ENCODE data around the gene LGR6. TPM values are rescaled to one million over a fixed set of nuclear protein-coding genes. Genes with fewer than 3 reads are reported as not detected.

Gene LGR6
- polyA plus RNA-seq, 1 donor from 2014 or later = not detected

DNA sequence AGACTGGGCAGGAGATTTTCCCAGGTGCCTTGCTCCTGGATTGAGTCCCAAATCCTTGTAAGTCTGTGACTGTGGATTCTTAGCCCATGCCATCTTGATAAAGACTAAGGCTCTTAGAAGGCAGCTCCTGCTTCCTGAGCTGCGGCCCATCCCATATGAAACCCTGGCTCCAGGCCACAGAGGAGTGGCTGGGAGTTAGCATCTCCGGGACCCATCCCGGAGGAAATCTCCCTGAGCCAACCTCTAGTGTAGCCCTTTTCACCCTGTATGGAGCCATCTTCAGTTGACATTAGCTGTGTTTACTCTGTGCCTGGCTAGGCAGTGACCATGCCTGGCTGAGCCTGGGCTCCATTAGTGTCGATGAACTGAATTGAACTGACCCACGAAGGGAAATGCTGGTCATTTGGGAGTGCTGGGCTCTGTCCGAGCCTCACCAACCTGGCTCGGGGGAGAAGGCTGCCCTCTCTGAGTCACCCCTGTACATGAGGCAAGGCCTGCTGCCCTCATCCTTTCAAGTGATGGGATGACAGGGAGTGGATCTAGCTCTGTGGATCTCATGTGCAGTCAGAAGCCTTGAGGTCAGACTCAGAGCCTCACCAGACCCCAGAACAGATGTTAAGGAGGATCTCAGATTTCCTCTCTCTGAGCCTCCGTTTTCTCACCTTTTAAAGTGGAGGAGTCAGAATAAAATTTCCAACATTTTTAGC, 37.5 kb downstream of the LGR6 start:
- Histone ChIP-seq H3K27ac (ENCODE audit: low read length) (no peak overlapping the region), H3K9me3 (ENCODE audit: low read length) (no peaks in the 10 kb centered on the region), H3K79me2 (replicated peaks; ENCODE audit: insufficient read depth, low read length) (no peaks in the 10 kb centered on the region), H3K36me3 (ENCODE audit: insufficient read depth, low read length) (no peaks in the 10 kb centered on the region), H3F3A (ENCODE audit: insufficient read depth, low read length, poor library complexity, severe bottlenecking) (no peaks in the 10 kb centered on the region), H2AFZ (ENCODE audit: low read depth, low read length) (no peak overlapping the region), H4K20me1 (ENCODE audit: insufficient read depth) (no peaks in the 10 kb centered on the region), H3K9ac (ENCODE audit: low read length) (no peak overlapping the region), H3K4me2 (ENCODE audit: low read length) (no peak overlapping the region), H3K9me2 (ENCODE audit: insufficient read depth, low read length) (no peaks in the 10 kb centered on the region), H3K27me3 (ENCODE audit: insufficient read depth, low read depth, low read length) (no peaks in the 10 kb centered on the region), H3K4me3 (ENCODE audit: low read length) (no peak overlapping the region)
- TF ChIP-seq, protein P1, sequence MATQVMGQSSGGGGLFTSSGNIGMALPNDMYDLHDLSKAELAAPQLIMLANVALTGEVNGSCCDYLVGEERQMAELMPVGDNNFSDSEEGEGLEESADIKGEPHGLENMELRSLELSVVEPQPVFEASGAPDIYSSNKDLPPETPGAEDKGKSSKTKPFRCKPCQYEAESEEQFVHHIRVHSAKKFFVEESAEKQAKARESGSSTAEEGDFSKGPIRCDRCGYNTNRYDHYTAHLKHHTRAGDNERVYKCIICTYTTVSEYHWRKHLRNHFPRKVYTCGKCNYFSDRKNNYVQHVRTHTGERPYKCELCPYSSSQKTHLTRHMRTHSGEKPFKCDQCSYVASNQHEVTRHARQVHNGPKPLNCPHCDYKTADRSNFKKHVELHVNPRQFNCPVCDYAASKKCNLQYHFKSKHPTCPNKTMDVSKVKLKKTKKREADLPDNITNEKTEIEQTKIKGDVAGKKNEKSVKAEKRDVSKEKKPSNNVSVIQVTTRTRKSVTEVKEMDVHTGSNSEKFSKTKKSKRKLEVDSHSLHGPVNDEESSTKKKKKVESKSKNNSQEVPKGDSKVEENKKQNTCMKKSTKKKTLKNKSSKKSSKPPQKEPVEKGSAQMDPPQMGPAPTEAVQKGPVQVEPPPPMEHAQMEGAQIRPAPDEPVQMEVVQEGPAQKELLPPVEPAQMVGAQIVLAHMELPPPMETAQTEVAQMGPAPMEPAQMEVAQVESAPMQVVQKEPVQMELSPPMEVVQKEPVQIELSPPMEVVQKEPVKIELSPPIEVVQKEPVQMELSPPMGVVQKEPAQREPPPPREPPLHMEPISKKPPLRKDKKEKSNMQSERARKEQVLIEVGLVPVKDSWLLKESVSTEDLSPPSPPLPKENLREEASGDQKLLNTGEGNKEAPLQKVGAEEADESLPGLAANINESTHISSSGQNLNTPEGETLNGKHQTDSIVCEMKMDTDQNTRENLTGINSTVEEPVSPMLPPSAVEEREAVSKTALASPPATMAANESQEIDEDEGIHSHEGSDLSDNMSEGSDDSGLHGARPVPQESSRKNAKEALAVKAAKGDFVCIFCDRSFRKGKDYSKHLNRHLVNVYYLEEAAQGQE (IDR thresholded peaks at IDR 0.05; ENCODE audit: borderline replicate concordance) = no peak
- TF ChIP-seq, protein P2, sequence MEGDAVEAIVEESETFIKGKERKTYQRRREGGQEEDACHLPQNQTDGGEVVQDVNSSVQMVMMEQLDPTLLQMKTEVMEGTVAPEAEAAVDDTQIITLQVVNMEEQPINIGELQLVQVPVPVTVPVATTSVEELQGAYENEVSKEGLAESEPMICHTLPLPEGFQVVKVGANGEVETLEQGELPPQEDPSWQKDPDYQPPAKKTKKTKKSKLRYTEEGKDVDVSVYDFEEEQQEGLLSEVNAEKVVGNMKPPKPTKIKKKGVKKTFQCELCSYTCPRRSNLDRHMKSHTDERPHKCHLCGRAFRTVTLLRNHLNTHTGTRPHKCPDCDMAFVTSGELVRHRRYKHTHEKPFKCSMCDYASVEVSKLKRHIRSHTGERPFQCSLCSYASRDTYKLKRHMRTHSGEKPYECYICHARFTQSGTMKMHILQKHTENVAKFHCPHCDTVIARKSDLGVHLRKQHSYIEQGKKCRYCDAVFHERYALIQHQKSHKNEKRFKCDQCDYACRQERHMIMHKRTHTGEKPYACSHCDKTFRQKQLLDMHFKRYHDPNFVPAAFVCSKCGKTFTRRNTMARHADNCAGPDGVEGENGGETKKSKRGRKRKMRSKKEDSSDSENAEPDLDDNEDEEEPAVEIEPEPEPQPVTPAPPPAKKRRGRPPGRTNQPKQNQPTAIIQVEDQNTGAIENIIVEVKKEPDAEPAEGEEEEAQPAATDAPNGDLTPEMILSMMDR (IDR thresholded peaks at IDR 0.05; ENCODE audit: poor library complexity, severe bottlenecking) = no peak
- TF ChIP-seq MXI1 (conservative IDR thresholded peaks at IDR 0.05; ENCODE audit: poor library complexity, severe bottlenecking) (no peak), SMC3 (conservative IDR thresholded peaks at IDR 0.05; ENCODE audit: poor library complexity) (no peak), TAF1 (IDR thresholded peaks at IDR 0.05; ENCODE audit: low read depth) (no peak), RAD21 (conservative IDR thresholded peaks at IDR 0.05) (no peak), POLR2AphosphoS5 (IDR thresholded peaks at IDR 0.05) (no peak)

DNA sequence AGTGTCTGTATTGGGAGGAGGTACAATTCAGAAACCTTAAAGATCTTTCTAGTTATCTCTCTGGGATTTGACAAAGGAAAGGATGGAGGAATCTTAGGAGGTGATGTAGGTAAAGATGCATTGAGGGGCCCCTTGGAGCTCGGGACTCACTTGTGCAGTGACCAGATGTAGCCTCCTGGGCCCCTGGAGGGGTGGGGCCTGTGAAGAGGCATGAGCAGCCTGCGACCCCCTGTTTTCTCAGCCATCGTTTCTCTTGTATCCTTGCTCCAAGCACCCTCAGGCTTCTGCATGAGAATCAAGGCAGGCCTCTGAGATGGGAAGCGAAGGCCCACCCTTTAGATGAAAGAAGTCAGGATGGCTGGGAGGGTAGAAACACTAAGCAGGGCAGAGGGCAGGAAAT, 39.6 kb downstream of the LGR6 start:
- H3F3A ChIP-seq (ENCODE audit: insufficient read depth, low read length, poor library complexity, severe bottlenecking) = no peaks in the 10 kb centered on the region
- no peaks in the 10 kb centered on the region for H3K27me3 ChIP-seq (ENCODE audit: insufficient read depth, low read depth, low read length)
- no peaks in the 10 kb centered on the region for H4K20me1 ChIP-seq (ENCODE audit: insufficient read depth)
- no peaks in the 10 kb centered on the region for H3K9me3 ChIP-seq (ENCODE audit: low read length)
- TF ChIP-seq POLR2AphosphoS5 (IDR thresholded peaks at IDR 0.05) (no peak), MXI1 (conservative IDR thresholded peaks at IDR 0.05; ENCODE audit: poor library complexity, severe bottlenecking) (no peak), TAF1 (IDR thresholded peaks at IDR 0.05; ENCODE audit: low read depth) (no peak), SMC3 (conservative IDR thresholded peaks at IDR 0.05; ENCODE audit: poor library complexity) (no peak)
- TF ChIP-seq, protein P1 (IDR thresholded peaks at IDR 0.05; ENCODE audit: borderline replicate concordance) = no peak
- TF ChIP-seq, protein P2 (IDR thresholded peaks at IDR 0.05; ENCODE audit: poor library complexity, severe bottlenecking) = no peak
- H3K4me2 ChIP-seq (ENCODE audit: low read length) = no peak overlapping the region
- H3K27ac ChIP-seq (ENCODE audit: low read length) = no peak overlapping the region
- H2AFZ ChIP-seq (ENCODE audit: low read depth, low read length) = no peak overlapping the region
- H3K9ac ChIP-seq (ENCODE audit: low read length) = no peak overlapping the region
- H3K79me2 ChIP-seq (replicated peaks; ENCODE audit: insufficient read depth, low read length) = no peaks in the 10 kb centered on the region
- no peak overlapping the region for H3K4me3 ChIP-seq (ENCODE audit: low read length)
- no peaks in the 10 kb centered on the region for H3K36me3 ChIP-seq (ENCODE audit: insufficient read depth, low read length)
- no peaks in the 10 kb centered on the region for H3K9me2 ChIP-seq (ENCODE audit: insufficient read depth, low read length)
